K562 (cell line): ENCODE data around the gene CEBPB. TPM values are rescaled to one million over a fixed set of nuclear protein-coding genes. Genes with fewer than 3 reads are reported as not detected.

ENCODE experiments used
- BDP1 ChIP-seq: IDR thresholded peaks from 3 replicates; pipeline ENCODE4 v1.6.1; 2011; ENCODE audit not compliant: insufficient read length, insufficient read depth
- CC2D1A ChIP-seq: fragments of 450-650 bp; IDR thresholded peaks from 2 replicates; pipeline ENCODE4 v1.6.1; 2017; ENCODE audit warnings: mild to moderate bottlenecking
- DNMT1 ChIP-seq: fragments of 450-650 bp; IDR thresholded peaks from 2 replicates; pipeline ENCODE4 v1.6.1; 2016; ENCODE audit warnings: antibody characterized with exemption, mild to moderate bottlenecking
- MTA1 ChIP-seq: fragments of 450-650 bp; IDR thresholded peaks from 2 replicates; pipeline ENCODE4 v1.6.1; 2017; ENCODE audit warnings: borderline replicate concordance
- MYC ChIP-seq, 2 experiments: fragments of 250-450 bp in 1 of 2; sonication (Bioruptor Pico) in 1 of 2; IDR thresholded peaks; 2 replicates each; pipeline versions ENCODE4 v1.5.1 to v1.6.1; 2012 to 2021; ENCODE audit warnings: low read depth in 2 of 2, borderline replicate concordance in 1 of 2, improper control_type of control experiment in 1 of 2, low read length in 1 of 2, mild to moderate bottlenecking in 1 of 2, moderate library complexity in 1 of 2
- NCOR1 ChIP-seq: fragments of 450-650 bp; IDR thresholded peaks from 2 replicates; pipeline ENCODE4 v1.6.1; 2016; ENCODE audit warnings: mild to moderate bottlenecking, moderate library complexity
- RBM39 ChIP-seq: fragments of 200-400 bp; formaldehyde crosslinking; optimal IDR thresholded peaks from 2 replicates; pipeline ENCODE3; 2018; ENCODE audit warnings: low read depth, low read length
- SMARCA5 ChIP-seq: fragments of 450-650 bp; IDR thresholded peaks from 2 replicates; pipeline ENCODE4 v1.6.1; 2016
- XRCC3 ChIP-seq: fragments of 450-650 bp; IDR thresholded peaks from 2 replicates; pipeline ENCODE4 v1.6.1; 2017; ENCODE audit warnings: mild to moderate bottlenecking, moderate library complexity
- ZMIZ1 ChIP-seq, 2 experiments: fragments of 150-350 bp in 1 of 2; IDR thresholded peaks; 2 replicates each; pipeline ENCODE4 v1.6.1; 2012 to 2016; ENCODE audit warnings: low read depth in 2 of 2, low read length in 2 of 2, mild to moderate bottlenecking in 1 of 2, moderate library complexity in 1 of 2
- ZNF347 ChIP-seq: fragments of 450-650 bp; formaldehyde crosslinking; IDR thresholded peaks from 2 replicates; pipeline ENCODE4 v1.4.0; 2020; ENCODE audit warnings: low read depth, mild to moderate bottlenecking, moderate library complexity
- ZNF445 ChIP-seq: fragments of 250-450 bp; sonication (Bioruptor Pico); IDR thresholded peaks from 2 replicates; pipeline ENCODE4 v1.4.0; 2020; ENCODE audit warnings: low read depth, mild to moderate bottlenecking, moderate library complexity
- ZNF644 ChIP-seq: fragments of 200-800 bp; sonication (Bioruptor generic); IDR thresholded peaks from 2 replicates; pipeline ENCODE4 v1.6.1; 2016; ENCODE audit warnings: low read depth, missing genetic modification characterization, missing compliant biosample characterization
- polyA plus RNA-seq, 8 experiments: library from polyadenylated mRNA; depleted of rRNA in 4 of 8; stranded (reverse) in 5 of 8; unstranded in 3 of 8; fragments of >200 nt; fragmentation: Nextera tagmentation in 2 of 8; fragmentation: Illumina TruSeq in 1 of 8; extraction: Ambion mirVana in 2 of 8; extraction: Trizol in 1 of 8; gene quantifications; 2 replicates each; pipeline versions ENCODE4 v1.2.1 to v1.2.3, GENCODE V29; 2011 to 2014; ENCODE audit warnings: inconsistent platforms in 1 of 8, missing spikeins in 1 of 8
- total RNA-seq, 7 experiments: library from RNA; depleted of rRNA in 6 of 7; stranded (reverse); fragments of >200 nt in 6 of 7; fragmentation: Illumina TruSeq in 2 of 7; extraction: Trizol in 2 of 7; gene quantifications; 2 replicates each; pipeline versions ENCODE4 v1.2.1 to v1.2.3, GENCODE V29; 2011 to 2021; ENCODE audit warnings: low replicate concordance in 1 of 7
- TF ChIP-seq, protein P1 (sequence below): fragments of 200-600 bp; sonication (generic); IDR thresholded peaks from one replicate; pipeline ENCODE4 v1.6.1; 2012; ENCODE audit warnings: mild to moderate bottlenecking, low read depth, low read length, inconsistent platforms

The CEBPB gene
- total and polyA plus RNA-seq, 9 of the 15 experiments (the other 6 are each of a cell fraction or from before 2014, with no cell fraction given) = 1.2 to 72.6 (median 7.8) TPM

DNA sequence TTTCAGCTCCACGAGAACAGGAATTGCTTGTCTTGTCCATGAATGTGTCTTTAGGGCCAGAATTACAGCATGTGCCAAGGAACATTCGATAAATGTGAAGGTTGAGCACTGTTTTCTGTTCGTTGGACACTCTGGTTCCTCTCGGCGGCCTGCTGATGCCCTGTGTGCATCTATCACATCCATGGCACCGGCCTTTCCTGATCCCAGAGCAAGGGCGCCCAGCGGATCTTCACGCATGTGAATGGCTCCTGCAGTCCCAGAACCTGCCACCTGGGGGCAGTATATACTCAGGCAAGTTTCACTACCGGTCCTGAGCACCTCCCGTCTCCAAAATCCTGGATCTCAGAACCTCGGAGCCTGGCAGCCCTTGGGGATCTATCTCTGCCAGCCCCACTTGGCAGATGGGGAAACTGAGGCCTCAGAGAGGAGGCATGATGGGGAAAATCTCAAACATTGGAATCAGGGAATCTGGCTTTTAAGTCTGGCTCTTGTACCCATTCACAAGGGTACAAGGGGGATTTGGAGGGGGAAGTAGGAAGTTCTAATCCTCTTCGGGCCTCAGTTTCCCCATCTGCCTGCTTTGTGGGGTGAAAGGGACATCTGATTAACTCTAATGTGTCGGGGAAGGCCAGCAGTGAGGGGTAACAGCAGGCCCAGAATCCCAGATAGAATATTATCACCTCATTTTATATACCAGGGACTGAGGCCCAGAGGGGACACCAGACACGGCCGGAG is 4.3 kb upstream of the CEBPB start (continued):
- TF ChIP-seq XRCC3 (no peak), ZNF644 (no peak), SMARCA5 (no peak), DNMT1 (no peak), ZNF445 (CRISPR knock-in tag) (no peak), MTA1 (no peak), MYC (IDR thresholded peaks at IDR 0.05; ENCODE audit: low read depth, low read length) (0 out of 2 replicates have a peak, but pooled peaks have one; percentile 13), MYC (CRISPR knock-in tag; IDR thresholded peaks at IDR 0.05; ENCODE audit: borderline replicate concordance, low read depth) (no peak), CC2D1A (peak; percentile 81), RBM39 (no peak), NCOR1 (no peak), ZMIZ1 (IDR thresholded peaks at IDR 0.05; ENCODE audit: low read depth in 2 of 2, low read length in 2 of 2) (no peak), ZNF347 (no peak), BDP1 (no peak)
- TF ChIP-seq, protein P1, sequence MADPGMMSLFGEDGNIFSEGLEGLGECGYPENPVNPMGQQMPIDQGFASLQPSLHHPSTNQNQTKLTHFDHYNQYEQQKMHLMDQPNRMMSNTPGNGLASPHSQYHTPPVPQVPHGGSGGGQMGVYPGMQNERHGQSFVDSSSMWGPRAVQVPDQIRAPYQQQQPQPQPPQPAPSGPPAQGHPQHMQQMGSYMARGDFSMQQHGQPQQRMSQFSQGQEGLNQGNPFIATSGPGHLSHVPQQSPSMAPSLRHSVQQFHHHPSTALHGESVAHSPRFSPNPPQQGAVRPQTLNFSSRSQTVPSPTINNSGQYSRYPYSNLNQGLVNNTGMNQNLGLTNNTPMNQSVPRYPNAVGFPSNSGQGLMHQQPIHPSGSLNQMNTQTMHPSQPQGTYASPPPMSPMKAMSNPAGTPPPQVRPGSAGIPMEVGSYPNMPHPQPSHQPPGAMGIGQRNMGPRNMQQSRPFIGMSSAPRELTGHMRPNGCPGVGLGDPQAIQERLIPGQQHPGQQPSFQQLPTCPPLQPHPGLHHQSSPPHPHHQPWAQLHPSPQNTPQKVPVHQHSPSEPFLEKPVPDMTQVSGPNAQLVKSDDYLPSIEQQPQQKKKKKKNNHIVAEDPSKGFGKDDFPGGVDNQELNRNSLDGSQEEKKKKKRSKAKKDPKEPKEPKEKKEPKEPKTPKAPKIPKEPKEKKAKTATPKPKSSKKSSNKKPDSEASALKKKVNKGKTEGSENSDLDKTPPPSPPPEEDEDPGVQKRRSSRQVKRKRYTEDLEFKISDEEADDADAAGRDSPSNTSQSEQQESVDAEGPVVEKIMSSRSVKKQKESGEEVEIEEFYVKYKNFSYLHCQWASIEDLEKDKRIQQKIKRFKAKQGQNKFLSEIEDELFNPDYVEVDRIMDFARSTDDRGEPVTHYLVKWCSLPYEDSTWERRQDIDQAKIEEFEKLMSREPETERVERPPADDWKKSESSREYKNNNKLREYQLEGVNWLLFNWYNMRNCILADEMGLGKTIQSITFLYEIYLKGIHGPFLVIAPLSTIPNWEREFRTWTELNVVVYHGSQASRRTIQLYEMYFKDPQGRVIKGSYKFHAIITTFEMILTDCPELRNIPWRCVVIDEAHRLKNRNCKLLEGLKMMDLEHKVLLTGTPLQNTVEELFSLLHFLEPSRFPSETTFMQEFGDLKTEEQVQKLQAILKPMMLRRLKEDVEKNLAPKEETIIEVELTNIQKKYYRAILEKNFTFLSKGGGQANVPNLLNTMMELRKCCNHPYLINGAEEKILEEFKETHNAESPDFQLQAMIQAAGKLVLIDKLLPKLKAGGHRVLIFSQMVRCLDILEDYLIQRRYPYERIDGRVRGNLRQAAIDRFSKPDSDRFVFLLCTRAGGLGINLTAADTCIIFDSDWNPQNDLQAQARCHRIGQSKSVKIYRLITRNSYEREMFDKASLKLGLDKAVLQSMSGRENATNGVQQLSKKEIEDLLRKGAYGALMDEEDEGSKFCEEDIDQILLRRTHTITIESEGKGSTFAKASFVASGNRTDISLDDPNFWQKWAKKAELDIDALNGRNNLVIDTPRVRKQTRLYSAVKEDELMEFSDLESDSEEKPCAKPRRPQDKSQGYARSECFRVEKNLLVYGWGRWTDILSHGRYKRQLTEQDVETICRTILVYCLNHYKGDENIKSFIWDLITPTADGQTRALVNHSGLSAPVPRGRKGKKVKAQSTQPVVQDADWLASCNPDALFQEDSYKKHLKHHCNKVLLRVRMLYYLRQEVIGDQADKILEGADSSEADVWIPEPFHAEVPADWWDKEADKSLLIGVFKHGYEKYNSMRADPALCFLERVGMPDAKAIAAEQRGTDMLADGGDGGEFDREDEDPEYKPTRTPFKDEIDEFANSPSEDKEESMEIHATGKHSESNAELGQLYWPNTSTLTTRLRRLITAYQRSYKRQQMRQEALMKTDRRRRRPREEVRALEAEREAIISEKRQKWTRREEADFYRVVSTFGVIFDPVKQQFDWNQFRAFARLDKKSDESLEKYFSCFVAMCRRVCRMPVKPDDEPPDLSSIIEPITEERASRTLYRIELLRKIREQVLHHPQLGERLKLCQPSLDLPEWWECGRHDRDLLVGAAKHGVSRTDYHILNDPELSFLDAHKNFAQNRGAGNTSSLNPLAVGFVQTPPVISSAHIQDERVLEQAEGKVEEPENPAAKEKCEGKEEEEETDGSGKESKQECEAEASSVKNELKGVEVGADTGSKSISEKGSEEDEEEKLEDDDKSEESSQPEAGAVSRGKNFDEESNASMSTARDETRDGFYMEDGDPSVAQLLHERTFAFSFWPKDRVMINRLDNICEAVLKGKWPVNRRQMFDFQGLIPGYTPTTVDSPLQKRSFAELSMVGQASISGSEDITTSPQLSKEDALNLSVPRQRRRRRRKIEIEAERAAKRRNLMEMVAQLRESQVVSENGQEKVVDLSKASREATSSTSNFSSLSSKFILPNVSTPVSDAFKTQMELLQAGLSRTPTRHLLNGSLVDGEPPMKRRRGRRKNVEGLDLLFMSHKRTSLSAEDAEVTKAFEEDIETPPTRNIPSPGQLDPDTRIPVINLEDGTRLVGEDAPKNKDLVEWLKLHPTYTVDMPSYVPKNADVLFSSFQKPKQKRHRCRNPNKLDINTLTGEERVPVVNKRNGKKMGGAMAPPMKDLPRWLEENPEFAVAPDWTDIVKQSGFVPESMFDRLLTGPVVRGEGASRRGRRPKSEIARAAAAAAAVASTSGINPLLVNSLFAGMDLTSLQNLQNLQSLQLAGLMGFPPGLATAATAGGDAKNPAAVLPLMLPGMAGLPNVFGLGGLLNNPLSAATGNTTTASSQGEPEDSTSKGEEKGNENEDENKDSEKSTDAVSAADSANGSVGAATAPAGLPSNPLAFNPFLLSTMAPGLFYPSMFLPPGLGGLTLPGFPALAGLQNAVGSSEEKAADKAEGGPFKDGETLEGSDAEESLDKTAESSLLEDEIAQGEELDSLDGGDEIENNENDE = no peak
